HepG2 (cell line): ENCODE data around the gene STAP2. TPM values are rescaled to one million over a fixed set of nuclear protein-coding genes. Genes with fewer than 3 reads are reported as not detected.

Source experiments
- HIVEP1 ChIP-seq: sonication (generic); formaldehyde crosslinking; IDR thresholded peaks from 2 replicates; pipeline ENCODE4 v1.4.0; 2020; ENCODE audit warnings: mild to moderate bottlenecking, missing genetic modification reagents
- KAT8 ChIP-seq: IDR thresholded peaks from 2 replicates; pipeline ENCODE4 v1.6.1; 2016; ENCODE audit warnings: missing genetic modification reagents, missing compliant biosample characterization
- KDM3A ChIP-seq: IDR thresholded peaks from 2 replicates; pipeline ENCODE4 v1.6.1; 2018; ENCODE audit warnings: low read depth, missing compliant biosample characterization
- MAFK ChIP-seq, 2 experiments: IDR thresholded peaks in 1 of 2; conservative IDR thresholded peaks in 1 of 2; 2 replicates each; pipeline ENCODE4 v1.6.1; 2011; ENCODE audit warnings: improper control_type of control experiment in 2 of 2, low read length in 2 of 2
- MXI1 ChIP-seq: IDR thresholded peaks from 3 replicates; pipeline ENCODE4 v1.6.1; 2012; ENCODE audit warnings: low read depth, low read length, inconsistent platforms, borderline replicate concordance
- NCOA2 ChIP-seq: sonication (generic); formaldehyde crosslinking; IDR thresholded peaks from 2 replicates; pipeline ENCODE4 v1.8.0; 2022; ENCODE audit warnings: inconsistent platforms
- SETDB1 ChIP-seq: sonication (generic); formaldehyde crosslinking; IDR thresholded peaks from 2 replicates; pipeline ENCODE4 v1.5.1; 2020; ENCODE audit warnings: missing genetic modification reagents, mild to moderate bottlenecking, borderline replicate concordance
- TERF1 ChIP-seq: sonication (generic); formaldehyde crosslinking; IDR thresholded peaks from 2 replicates; pipeline ENCODE4 v1.8.0; 2022; ENCODE audit warnings: mild to moderate bottlenecking, missing genetic modification reagents, moderate library complexity
- ZMYM4 ChIP-seq: sonication (generic); formaldehyde crosslinking; IDR thresholded peaks from 2 replicates; pipeline ENCODE4 v1.8.1; 2023; ENCODE audit warnings: mild to moderate bottlenecking, missing genetic modification reagents
- ZNF225 ChIP-seq: sonication (generic); formaldehyde crosslinking; IDR thresholded peaks from 2 replicates; pipeline ENCODE4 v1.4.0; 2020; ENCODE audit warnings: mild to moderate bottlenecking, missing genetic modification reagents
- ZNF335 ChIP-seq: sonication (generic); formaldehyde crosslinking; IDR thresholded peaks from 2 replicates; pipeline ENCODE4 v1.4.0; 2020; ENCODE audit warnings: missing genetic modification reagents
- ZNF367 ChIP-seq: sonication (generic); formaldehyde crosslinking; IDR thresholded peaks from 2 replicates; pipeline ENCODE4 v1.4.0; 2020; ENCODE audit warnings: missing genetic modification reagents, borderline replicate concordance
- ZNF383 ChIP-seq: sonication (generic); formaldehyde crosslinking; IDR thresholded peaks from 2 replicates; pipeline ENCODE4 v1.4.0; 2020; ENCODE audit warnings: missing genetic modification reagents, mild to moderate bottlenecking, borderline replicate concordance
- ZNF569 ChIP-seq: sonication (generic); formaldehyde crosslinking; IDR thresholded peaks from 2 replicates; pipeline ENCODE4 v1.5.0; 2020; ENCODE audit warnings: mild to moderate bottlenecking, missing genetic modification reagents, moderate library complexity, borderline replicate concordance
- ZNF670 ChIP-seq: sonication (generic); formaldehyde crosslinking; IDR thresholded peaks from 2 replicates; pipeline ENCODE4 v1.8.0; 2022; ENCODE audit warnings: mild to moderate bottlenecking, missing genetic modification reagents, borderline replicate concordance
- ZNF770 ChIP-seq: sonication (generic); formaldehyde crosslinking; IDR thresholded peaks from 2 replicates; pipeline ENCODE4 v1.5.0; 2020; ENCODE audit warnings: mild to moderate bottlenecking, missing genetic modification reagents
- polyA plus RNA-seq, 8 experiments: library from polyadenylated mRNA; depleted of rRNA in 3 of 8; stranded (reverse) in 7 of 8; unstranded in 1 of 8; fragments of >200 nt; fragmentation: Illumina TruSeq in 4 of 8; extraction: Trizol in 4 of 8; gene quantifications; 2 replicates each; pipeline versions ENCODE4 v1.2.1 to v1.2.3, GENCODE V29; 2011 to 2016; ENCODE audit warnings: low read depth in 4 of 8, missing spikeins in 1 of 8, mixed read lengths in 1 of 8; ENCODE audit not compliant: insufficient read depth in 1 of 8
- total RNA-seq, 5 experiments: library from RNA; depleted of rRNA; stranded (reverse); fragments of >200 nt; fragmentation: Illumina TruSeq; extraction: Trizol; gene quantifications; 2 replicates each; pipeline ENCODE4 v1.2.3, GENCODE V29; 2016; ENCODE audit warnings: low read depth in 1 of 5
- TF ChIP-seq, protein P1 (sequence below): sonication (generic); formaldehyde crosslinking; IDR thresholded peaks from 2 replicates; pipeline ENCODE4 v1.4.0; 2020; ENCODE audit warnings: missing genetic modification reagents, borderline replicate concordance
- TF ChIP-seq, protein P2 (sequence below): sonication (generic); formaldehyde crosslinking; IDR thresholded peaks from 2 replicates; pipeline ENCODE4 v1.4.0; 2020; ENCODE audit warnings: missing genetic modification reagents, borderline replicate concordance
- TF ChIP-seq, protein P3 (sequence below): IDR thresholded peaks from 2 replicates; pipeline ENCODE4 v1.6.1; 2012; ENCODE audit warnings: inconsistent platforms

Gene STAP2
- total and polyA plus RNA-seq, 2 of the 13 experiments (the other 11 are each of a cell fraction or from before 2014, with no cell fraction given) = 39.0 to 43.7 TPM

GRCh38 chr19:4337906-4338440 lies 654 bp downstream of the STAP2 start (continued):
- TF ChIP-seq TERF1 (CRISPR knock-in tag) (no peak), ZNF367 (CRISPR knock-in tag) (no peak), MAFK (conservative IDR thresholded peaks at IDR 0.05 in 1 of 2, IDR thresholded peaks at IDR 0.05 in 1 of 2; ENCODE audit: low read length in 2 of 2) (no peak), ZNF335 (CRISPR knock-in tag) (0 out of 2 replicates have a peak, but pooled peaks have one; percentile 22), MXI1 (peak; percentile 79; the same call in 1 of the 3 replicates), ZNF770 (CRISPR knock-in tag) (peak; percentile 97), ZNF383 (no peak), ZNF670 (no peak), KAT8 (no peak; the same call in none of the 2 replicates), HIVEP1 (0 out of 2 replicates have a peak, but pooled peaks have one; percentile 22), ZNF225 (CRISPR knock-in tag) (no peak), SETDB1 (no peak), NCOA2 (CRISPR knock-in tag) (peak; percentile 37), ZMYM4 (CRISPR knock-in tag) (peak; percentile 47; the same call in 1 of the 2 replicates), ZNF569 (CRISPR knock-in tag) (no peak), KDM3A (CRISPR knock-in tag) (0 out of 2 replicates have a peak, but pooled peaks have one; percentile 52)
- TF ChIP-seq, protein P1, sequence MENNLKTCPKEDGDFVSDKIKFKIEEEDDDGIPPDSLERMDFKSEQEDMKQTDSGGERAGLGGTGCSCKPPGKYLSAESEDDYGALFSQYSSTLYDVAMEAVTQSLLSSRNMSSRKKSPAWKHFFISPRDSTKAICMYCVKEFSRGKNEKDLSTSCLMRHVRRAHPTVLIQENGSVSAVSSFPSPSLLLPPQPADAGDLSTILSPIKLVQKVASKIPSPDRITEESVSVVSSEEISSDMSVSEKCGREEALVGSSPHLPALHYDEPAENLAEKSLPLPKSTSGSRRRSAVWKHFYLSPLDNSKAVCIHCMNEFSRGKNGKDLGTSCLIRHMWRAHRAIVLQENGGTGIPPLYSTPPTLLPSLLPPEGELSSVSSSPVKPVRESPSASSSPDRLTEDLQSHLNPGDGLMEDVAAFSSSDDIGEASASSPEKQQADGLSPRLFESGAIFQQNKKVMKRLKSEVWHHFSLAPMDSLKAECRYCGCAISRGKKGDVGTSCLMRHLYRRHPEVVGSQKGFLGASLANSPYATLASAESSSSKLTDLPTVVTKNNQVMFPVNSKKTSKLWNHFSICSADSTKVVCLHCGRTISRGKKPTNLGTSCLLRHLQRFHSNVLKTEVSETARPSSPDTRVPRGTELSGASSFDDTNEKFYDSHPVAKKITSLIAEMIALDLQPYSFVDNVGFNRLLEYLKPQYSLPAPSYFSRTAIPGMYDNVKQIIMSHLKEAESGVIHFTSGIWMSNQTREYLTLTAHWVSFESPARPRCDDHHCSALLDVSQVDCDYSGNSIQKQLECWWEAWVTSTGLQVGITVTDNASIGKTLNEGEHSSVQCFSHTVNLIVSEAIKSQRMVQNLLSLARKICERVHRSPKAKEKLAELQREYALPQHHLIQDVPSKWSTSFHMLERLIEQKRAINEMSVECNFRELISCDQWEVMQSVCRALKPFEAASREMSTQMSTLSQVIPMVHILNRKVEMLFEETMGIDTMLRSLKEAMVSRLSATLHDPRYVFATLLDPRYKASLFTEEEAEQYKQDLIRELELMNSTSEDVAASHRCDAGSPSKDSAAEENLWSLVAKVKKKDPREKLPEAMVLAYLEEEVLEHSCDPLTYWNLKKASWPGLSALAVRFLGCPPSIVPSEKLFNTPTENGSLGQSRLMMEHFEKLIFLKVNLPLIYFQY (CRISPR knock-in tag) = no peak
- TF ChIP-seq, protein P2, sequence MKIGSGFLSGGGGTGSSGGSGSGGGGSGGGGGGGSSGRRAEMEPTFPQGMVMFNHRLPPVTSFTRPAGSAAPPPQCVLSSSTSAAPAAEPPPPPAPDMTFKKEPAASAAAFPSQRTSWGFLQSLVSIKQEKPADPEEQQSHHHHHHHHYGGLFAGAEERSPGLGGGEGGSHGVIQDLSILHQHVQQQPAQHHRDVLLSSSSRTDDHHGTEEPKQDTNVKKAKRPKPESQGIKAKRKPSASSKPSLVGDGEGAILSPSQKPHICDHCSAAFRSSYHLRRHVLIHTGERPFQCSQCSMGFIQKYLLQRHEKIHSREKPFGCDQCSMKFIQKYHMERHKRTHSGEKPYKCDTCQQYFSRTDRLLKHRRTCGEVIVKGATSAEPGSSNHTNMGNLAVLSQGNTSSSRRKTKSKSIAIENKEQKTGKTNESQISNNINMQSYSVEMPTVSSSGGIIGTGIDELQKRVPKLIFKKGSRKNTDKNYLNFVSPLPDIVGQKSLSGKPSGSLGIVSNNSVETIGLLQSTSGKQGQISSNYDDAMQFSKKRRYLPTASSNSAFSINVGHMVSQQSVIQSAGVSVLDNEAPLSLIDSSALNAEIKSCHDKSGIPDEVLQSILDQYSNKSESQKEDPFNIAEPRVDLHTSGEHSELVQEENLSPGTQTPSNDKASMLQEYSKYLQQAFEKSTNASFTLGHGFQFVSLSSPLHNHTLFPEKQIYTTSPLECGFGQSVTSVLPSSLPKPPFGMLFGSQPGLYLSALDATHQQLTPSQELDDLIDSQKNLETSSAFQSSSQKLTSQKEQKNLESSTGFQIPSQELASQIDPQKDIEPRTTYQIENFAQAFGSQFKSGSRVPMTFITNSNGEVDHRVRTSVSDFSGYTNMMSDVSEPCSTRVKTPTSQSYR = peak; percentile 15; the same call in 1 of the 2 replicates
- TF ChIP-seq, protein P3, sequence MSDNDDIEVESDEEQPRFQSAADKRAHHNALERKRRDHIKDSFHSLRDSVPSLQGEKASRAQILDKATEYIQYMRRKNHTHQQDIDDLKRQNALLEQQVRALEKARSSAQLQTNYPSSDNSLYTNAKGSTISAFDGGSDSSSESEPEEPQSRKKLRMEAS = peak; percentile 61
